Spleen (tissue), 11 donors: Measurements from ENCODE around the gene ZNF429. TPM values are rescaled to one million over a fixed set of nuclear protein-coding genes. Genes with fewer than 3 reads are reported as not detected.
"Not testable (repeated sequence)": the region's sequence is repeated elsewhere in the genome, so short reads cannot be mapped to it uniquely, and the experiment has no call there.

Experiments
- DNase-seq: peaks from one replicate; pipeline ENCODE4 v3.0.0-alpha.2; 2020
- H3K27ac ChIP-seq, 8 donors: fragments of 200-600 bp; sonication (generic) in 7 of 8; 1 replicate in 4 of 8; 2 replicates in 4 of 8; pipeline versions ENCODE4 v1.5.0 to v1.8.0; 2016 to 2021; ENCODE audit warnings: inconsistent platforms in 4 of 8, mild to moderate bottlenecking in 4 of 8, moderate library complexity in 1 of 8
- H3K27me3 ChIP-seq, 7 donors: fragments of 200-600 bp; sonication (generic) in 6 of 7; replicated peaks in 1 of 7; 1 replicate in 4 of 7; 2 replicates in 3 of 7; pipeline versions ENCODE4 v1.5.0 to v1.8.0; 2016 to 2021; ENCODE audit warnings: inconsistent platforms in 3 of 7, mild to moderate bottlenecking in 1 of 7
- H3K36me3 ChIP-seq, 6 donors: fragments of 200-600 bp; sonication (generic) in 5 of 6; 1 replicate in 4 of 6; 2 replicates in 2 of 6; pipeline versions ENCODE4 v1.5.0 to v1.8.0; 2016 to 2021; ENCODE audit warnings: inconsistent platforms in 2 of 6
- H3K4me1 ChIP-seq, 6 donors: fragments of 200-600 bp; sonication (generic) in 5 of 6; 1 replicate in 3 of 6; 2 replicates in 3 of 6; pipeline versions ENCODE4 v1.5.0 to v1.8.0; 2016 to 2021; ENCODE audit warnings: inconsistent platforms in 3 of 6
- H3K4me3 ChIP-seq, 8 donors: fragments of 200-600 bp; sonication (generic) in 7 of 8; 1 replicate in 4 of 8; 2 replicates in 4 of 8; pipeline versions ENCODE4 v1.5.0 to v1.8.0; 2016 to 2021; ENCODE audit warnings: inconsistent platforms in 4 of 8, mild to moderate bottlenecking in 4 of 8, moderate library complexity in 2 of 8
- H3K9me3 ChIP-seq, 8 donors: fragments of 200-600 bp; sonication (generic) in 7 of 8; 1 replicate in 4 of 8; 2 replicates in 4 of 8; pipeline versions ENCODE4 v1.5.0 to v1.8.0; 2016 to 2021; ENCODE audit warnings: inconsistent platforms in 4 of 8
- POLR2A ChIP-seq, 3 donors: fragments of 450-650 bp; IDR thresholded peaks; one replicate each; pipeline ENCODE4 v1.5.1; 2017; ENCODE audit warnings: antibody characterized with exemption in 3 of 3, mild to moderate bottlenecking in 1 of 3
- POLR2AphosphoS5 ChIP-seq, 3 donors: sonication (generic); formaldehyde crosslinking; IDR thresholded peaks; one replicate each; pipeline ENCODE4 v1.5.1; 2017; ENCODE audit warnings: antibody characterized with exemption in 3 of 3
- WGBS, 5 donors: extraction: QIAGEN DNeasy Blood & Tissue Kit in 3 of 5; methylation state at CpG; one replicate each; pipeline versions ENCODE4 v1.1.5 to v1.1.7; 2013 to 2018; 5-methylcytosine and 5-hydroxymethylcytosine counted together
- intact Hi-C: fragments of 100-400 bp; cut with DNase I; formaldehyde crosslinking; loops from one replicate; pipeline ENCODE4 v1.15.0; 2023; ENCODE audit warnings: low total_unique reads
- polyA plus RNA-seq, 3 donors: library from polyadenylated mRNA; stranded (reverse); fragments of 200-250 nt; gene quantifications; one replicate each; pipeline ENCODE4 v1.2.1, GENCODE V29; 2013
- total RNA-seq, 7 donors: library from RNA; depleted of rRNA in 3 of 7; stranded (reverse); fragments of >200 nt in 3 of 7; fragmentation: NEBNext Ultra II Directional in 4 of 7; extraction: Animal tissue kit (Norgen Biotek cat#: 25700) in 4 of 7; gene quantifications; one replicate each; pipeline versions ENCODE4 v1.1.0 to v1.2.1, GENCODE V29; 2016 to 2021
- TF ChIP-seq, protein P1 (sequence below), 11 experiments: fragments of 200-600 bp in 7 of 11; fragments of 450-650 bp in 4 of 11; sonication (generic) in 4 of 11; IDR thresholded peaks in 8 of 11; conservative IDR thresholded peaks in 3 of 11; 1 replicate in 7 of 11; 2 replicates in 4 of 11; pipeline versions ENCODE4 v1.4.0 to v1.8.0; 2016 to 2021; ENCODE audit warnings: antibody characterized with exemption in 11 of 11, inconsistent platforms in 4 of 11, mild to moderate bottlenecking in 1 of 11
- donor health status: healthy with polysubstance abuse.
- donor health status: DM: no; HTN: no; CAD: no; lungs with moderate emphysema.
- donor health status: DM: no; HTN: no; CAD: no.
- donor health status: Bipolar disorder and iron deficiency.
- donor health status: healthy.
- donor health status: DM: no; HTN: no; CAD: no.
- donor health status: DM: yes; HTN: yes; CAD: no.

The ZNF429 gene
- total and polyA plus RNA-seq, 10 donors = 6.9 to 45.0 (median 16.9) TPM

DNA sequence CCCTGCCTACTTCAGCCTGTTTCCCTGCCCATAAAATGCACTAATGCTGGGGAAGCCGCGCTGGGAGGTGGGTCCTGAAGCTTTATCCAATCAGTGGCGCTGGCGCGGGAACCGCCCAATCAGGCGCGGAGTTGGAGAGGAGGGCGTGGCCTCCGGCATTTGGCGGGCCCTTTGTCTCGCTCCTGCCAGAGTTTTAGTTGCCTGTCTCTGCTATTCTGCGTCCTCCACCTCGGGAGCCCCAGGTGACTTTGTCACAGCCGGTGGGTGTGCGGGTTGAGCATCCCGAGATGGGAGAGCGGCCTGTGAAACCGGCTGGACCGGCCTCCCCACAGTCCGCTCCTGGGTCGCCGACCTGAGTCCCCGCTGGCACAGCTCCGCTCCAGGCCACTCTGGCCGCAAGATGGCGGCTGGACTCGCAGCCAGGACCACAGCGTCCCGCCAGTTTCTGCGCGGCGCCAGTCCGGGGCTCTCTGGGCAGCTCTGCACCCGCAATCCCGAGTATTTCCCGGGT lies 30.7 kb upstream of the ZNF429 start:
- TF ChIP-seq, protein P1, sequence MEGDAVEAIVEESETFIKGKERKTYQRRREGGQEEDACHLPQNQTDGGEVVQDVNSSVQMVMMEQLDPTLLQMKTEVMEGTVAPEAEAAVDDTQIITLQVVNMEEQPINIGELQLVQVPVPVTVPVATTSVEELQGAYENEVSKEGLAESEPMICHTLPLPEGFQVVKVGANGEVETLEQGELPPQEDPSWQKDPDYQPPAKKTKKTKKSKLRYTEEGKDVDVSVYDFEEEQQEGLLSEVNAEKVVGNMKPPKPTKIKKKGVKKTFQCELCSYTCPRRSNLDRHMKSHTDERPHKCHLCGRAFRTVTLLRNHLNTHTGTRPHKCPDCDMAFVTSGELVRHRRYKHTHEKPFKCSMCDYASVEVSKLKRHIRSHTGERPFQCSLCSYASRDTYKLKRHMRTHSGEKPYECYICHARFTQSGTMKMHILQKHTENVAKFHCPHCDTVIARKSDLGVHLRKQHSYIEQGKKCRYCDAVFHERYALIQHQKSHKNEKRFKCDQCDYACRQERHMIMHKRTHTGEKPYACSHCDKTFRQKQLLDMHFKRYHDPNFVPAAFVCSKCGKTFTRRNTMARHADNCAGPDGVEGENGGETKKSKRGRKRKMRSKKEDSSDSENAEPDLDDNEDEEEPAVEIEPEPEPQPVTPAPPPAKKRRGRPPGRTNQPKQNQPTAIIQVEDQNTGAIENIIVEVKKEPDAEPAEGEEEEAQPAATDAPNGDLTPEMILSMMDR (IDR thresholded peaks at IDR 0.05 in 8 of 11, conservative IDR thresholded peaks at IDR 0.05 in 3 of 11) = no peak
- TF ChIP-seq POLR2A (IDR thresholded peaks at IDR 0.05) (no peak), POLR2AphosphoS5 (IDR thresholded peaks at IDR 0.05) (peak in 2 of 3 donors; percentile 22 to 27)
- no peaks in the 10 kb centered on the region for H3K36me3 ChIP-seq
- intact Hi-C loops = no loop called here
- peaks cover 5 to 14% (median 13%) of the 10 kb centered on the region in 6 donors for H3K4me1 ChIP-seq
- H3K27ac ChIP-seq = peak overlapping the region in 1 of 8 donors; percentile 22
- H3K27me3 ChIP-seq = peaks cover 0 to 20% (median 5%) of the 10 kb centered on the region in 7 donors
- peaks cover 0 to 16% (median 0%) of the 10 kb centered on the region in 8 donors for H3K9me3 ChIP-seq
- DNase-seq = peak; percentile 84
- 1 to 4% (median 3%) methylated on average over 19 to 37 of the region's 37 CpGs for WGBS, 5 donors
- H3K4me3 ChIP-seq = peak overlapping the region; percentile 33 to 69 (median 44)

DNA sequence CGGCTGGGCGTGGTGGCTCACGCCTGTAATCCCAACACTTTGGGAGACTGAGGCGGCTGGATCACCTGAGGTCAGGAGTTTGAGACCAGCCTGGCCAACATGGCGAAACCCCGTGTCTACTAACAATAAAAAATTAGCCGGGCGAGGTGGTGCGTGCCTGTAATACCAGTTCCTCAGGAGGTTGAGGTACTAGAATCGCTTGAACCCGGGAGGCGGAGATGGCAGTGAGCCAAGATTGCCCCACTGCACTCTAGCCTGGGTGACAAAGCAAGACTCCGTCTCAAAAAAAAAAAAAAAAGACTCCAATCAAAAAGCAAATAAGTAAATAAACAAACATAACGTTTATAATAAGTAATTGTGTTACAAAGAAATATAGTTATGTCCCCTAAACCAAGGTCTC lies 23.0 kb upstream of the ZNF429 start:
- intact Hi-C loops = loop anchor here (5.0 kb wide), 1 partner anchor 215 kb away; no protein-coding TSS in a partner anchor
- not testable (repeated sequence) for H3K4me1 ChIP-seq, H3K4me3 ChIP-seq, H3K27me3 ChIP-seq, H3K36me3 ChIP-seq, DNase-seq, H3K27ac ChIP-seq
- H3K9me3 ChIP-seq = peaks cover 0 to 25% (median 5%) of the 10 kb centered on the region in 8 donors
- WGBS, 5 donors = 90 to 96% (median 92%) methylated on average over 14 of the region's 14 CpGs

DNA sequence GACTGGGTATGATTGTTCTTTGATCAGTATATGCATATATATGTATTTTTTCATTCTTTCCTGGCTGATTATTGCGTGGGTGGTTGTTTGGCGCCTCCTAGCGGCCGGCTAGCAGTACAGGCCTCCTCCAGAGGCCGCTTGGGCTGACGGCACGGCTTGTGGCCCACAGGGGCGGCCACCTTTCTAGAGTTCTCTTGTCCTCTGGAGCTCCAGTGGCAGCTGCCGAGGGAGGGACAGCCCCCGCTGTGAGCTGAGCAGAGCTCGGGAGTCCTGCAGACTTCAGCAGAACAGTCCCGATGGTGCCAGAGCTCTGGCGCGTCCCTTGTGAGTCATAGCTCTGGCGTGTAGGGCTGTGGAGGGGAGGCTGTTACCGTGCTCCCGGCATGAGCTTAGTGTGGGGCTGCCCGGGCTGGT lies 22.5 kb upstream of the ZNF429 start:
- peak overlapping the region in 2 of 8 donors; percentile 22 to 24 for H3K4me3 ChIP-seq
- peak overlapping the region in 1 of 8 donors; percentile 28 for H3K27ac ChIP-seq
- peaks cover 0 to 30% (median 7%) of the 10 kb centered on the region in 8 donors for H3K9me3 ChIP-seq
- H3K36me3 ChIP-seq = no peaks in the 10 kb centered on the region
- H3K4me1 ChIP-seq = no peaks in the 10 kb centered on the region
- intact Hi-C loops = loop anchor here (5.0 kb wide), 1 partner anchor 214 kb away; no protein-coding TSS in a partner anchor
- DNase-seq = peak; percentile 88
- TF ChIP-seq, protein P1 (IDR thresholded peaks at IDR 0.05 in 8 of 11, conservative IDR thresholded peaks at IDR 0.05 in 3 of 11) = peak; percentile 15 to 90 (median 78)
- TF ChIP-seq POLR2A (IDR thresholded peaks at IDR 0.05) = no peak
- WGBS, 5 donors = 59 to 78% (median 69%) methylated on average over 14 to 18 of the region's 18 CpGs
- H3K27me3 ChIP-seq = no peaks in the 10 kb centered on the region

DNA sequence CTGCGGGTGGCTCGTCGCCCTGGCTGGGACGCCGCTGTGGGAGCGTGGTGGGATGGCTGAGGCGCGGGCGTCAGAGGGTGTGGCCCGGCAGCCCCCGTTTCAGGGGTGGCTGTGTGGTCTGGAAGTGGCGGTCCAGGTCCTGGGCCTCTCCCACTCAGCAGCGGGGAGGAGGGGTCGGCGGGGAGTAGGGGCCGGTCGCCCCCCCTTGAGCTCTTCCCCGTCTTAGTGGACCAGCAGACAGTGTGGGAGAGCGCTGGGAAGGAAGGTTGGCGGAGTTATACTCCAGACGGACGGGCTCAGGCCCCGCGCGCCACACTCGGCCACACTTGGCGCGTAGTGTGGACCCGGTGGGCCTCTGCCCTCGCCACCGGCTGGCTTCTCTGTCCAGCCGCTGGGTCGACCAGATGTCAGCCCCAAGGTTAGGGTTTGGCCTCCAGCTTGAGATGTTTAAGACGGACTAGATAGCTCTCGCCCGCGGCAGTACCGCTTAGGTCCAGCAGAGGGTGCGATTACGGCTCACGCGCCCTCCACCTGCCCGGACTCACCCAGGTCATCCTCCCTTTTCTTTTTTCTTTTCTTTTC lies 21.7 kb upstream of the ZNF429 start:
- TF ChIP-seq, protein P1 (IDR thresholded peaks at IDR 0.05 in 8 of 11, conservative IDR thresholded peaks at IDR 0.05 in 3 of 11) = peak; percentile 26 to 78 (median 65)
- no peak for TF ChIP-seq POLR2AphosphoS5 (IDR thresholded peaks at IDR 0.05)
- TF ChIP-seq POLR2A (IDR thresholded peaks at IDR 0.05) = no peak
- H3K27ac ChIP-seq = peak overlapping the region in 1 of 8 donors; percentile 28

More for the DNA sequence above, 21.7 kb upstream of the ZNF429 start:
- DNase-seq = peak; percentile 89
- intact Hi-C loops = loop anchor here (5.0 kb wide), 1 partner anchor 214 kb away; no protein-coding TSS in a partner anchor
- Histone ChIP-seq H3K27me3 (no peaks in the 10 kb centered on the region), H3K4me1 (no peaks in the 10 kb centered on the region), H3K36me3 (no peaks in the 10 kb centered on the region), H3K4me3 (peak overlapping the region in 3 of 8 donors; percentile 9 to 24 (median 22)), H3K9me3 (peaks cover 0 to 39% (median 7%) of the 10 kb centered on the region in 8 donors)
- 74 to 91% (median 84%) methylated on average over 23 to 43 of the region's 43 CpGs for WGBS, 5 donors
